ENCODE measurements around the gene TMEM138.

TMEM138 gene

DNA sequence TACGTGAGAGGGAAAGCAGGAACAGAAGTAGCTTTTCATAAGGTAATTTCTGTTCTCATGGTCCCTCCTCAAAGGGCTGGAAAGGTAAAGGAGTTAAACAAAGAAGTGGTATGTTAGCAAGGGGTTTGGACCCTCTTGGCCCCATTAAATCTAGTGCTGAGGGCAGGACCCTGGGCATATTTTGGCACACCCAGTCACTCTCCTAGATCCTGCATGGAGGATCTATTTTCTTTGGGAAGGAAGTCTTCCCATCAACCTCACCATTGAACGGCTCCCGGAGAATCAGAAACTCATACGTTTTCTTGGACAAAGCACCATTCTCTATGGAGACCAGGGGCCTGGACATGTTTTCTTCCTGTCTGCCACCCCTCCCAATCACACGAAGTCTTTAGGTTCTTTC, 41.9 kb downstream of the TMEM138 start:
- Histone ChIP-seq H3K4me1 (ENCODE audit: low read length) (no peaks in the 10 kb centered on the region), H3K9ac (ENCODE audit: low read length) (no peak overlapping the region), H3K79me2 (ENCODE audit: low read length) (peaks cover 4% of the 10 kb centered on the region; the same call in 1 of the 2 replicates), H2AFZ (ENCODE audit: low read depth, low read length) (no peak overlapping the region), H3K4me2 (ENCODE audit: low read length) (no peak overlapping the region), H3K27ac (ENCODE audit: low read length) (no peak overlapping the region), H3K9me3 (ENCODE audit: insufficient read depth, low read length) (no peaks in the 10 kb centered on the region), H3K27me3 (ENCODE audit: low read depth, low read length) (no peaks in the 10 kb centered on the region), H3K4me3 (ENCODE audit: low read length) (no peak overlapping the region), H4K20me1 (ENCODE audit: insufficient read depth, low read length) (0 out of 2 replicates have a peak, but pooled peaks cover 3% of the 10 kb centered on the region), H3K36me3 (replicated peaks; ENCODE audit: low read depth, low read length) (peaks cover 84% of the 10 kb centered on the region)
- no peak for TF ChIP-seq EZH2phosphoT487 (IDR thresholded peaks at IDR 0.05; ENCODE audit: low read depth)
- TF ChIP-seq, protein P1, sequence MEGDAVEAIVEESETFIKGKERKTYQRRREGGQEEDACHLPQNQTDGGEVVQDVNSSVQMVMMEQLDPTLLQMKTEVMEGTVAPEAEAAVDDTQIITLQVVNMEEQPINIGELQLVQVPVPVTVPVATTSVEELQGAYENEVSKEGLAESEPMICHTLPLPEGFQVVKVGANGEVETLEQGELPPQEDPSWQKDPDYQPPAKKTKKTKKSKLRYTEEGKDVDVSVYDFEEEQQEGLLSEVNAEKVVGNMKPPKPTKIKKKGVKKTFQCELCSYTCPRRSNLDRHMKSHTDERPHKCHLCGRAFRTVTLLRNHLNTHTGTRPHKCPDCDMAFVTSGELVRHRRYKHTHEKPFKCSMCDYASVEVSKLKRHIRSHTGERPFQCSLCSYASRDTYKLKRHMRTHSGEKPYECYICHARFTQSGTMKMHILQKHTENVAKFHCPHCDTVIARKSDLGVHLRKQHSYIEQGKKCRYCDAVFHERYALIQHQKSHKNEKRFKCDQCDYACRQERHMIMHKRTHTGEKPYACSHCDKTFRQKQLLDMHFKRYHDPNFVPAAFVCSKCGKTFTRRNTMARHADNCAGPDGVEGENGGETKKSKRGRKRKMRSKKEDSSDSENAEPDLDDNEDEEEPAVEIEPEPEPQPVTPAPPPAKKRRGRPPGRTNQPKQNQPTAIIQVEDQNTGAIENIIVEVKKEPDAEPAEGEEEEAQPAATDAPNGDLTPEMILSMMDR (IDR thresholded peaks at IDR 0.05; ENCODE audit: low read depth, low read length) = no peak

DNA sequence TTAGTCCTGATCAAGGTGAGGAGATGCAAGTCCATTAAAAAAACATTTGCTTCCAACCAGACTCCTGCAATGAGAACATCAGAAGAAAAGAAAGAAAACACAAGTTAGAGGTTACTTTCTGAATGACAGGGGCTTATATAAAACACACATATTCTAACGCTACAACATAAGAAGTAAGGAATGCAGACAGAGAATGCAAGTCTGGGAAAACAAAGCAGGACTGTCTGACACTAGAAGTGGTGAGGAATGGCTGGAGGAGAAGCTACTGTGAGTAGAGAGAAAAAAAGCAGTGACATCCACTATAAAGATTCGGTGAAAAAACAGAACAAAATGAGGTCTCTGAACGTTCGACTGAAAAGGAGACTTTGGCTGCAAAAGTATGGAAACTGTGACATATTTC, 42.5 kb downstream of the TMEM138 start:
- Histone ChIP-seq H3K4me3 (ENCODE audit: low read length) (no peak overlapping the region), H3K36me3 (replicated peaks; ENCODE audit: low read depth, low read length) (peaks cover 89% of the 10 kb centered on the region), H3K9ac (ENCODE audit: low read length) (no peak overlapping the region), H3K9me3 (ENCODE audit: insufficient read depth, low read length) (no peaks in the 10 kb centered on the region), H3K4me2 (ENCODE audit: low read length) (no peak overlapping the region), H4K20me1 (ENCODE audit: insufficient read depth, low read length) (0 out of 2 replicates have a peak, but pooled peaks cover 3% of the 10 kb centered on the region), H3K4me1 (ENCODE audit: low read length) (no peaks in the 10 kb centered on the region), H3K79me2 (ENCODE audit: low read length) (peaks cover 4% of the 10 kb centered on the region; the same call in 1 of the 2 replicates), H3K27me3 (ENCODE audit: low read depth, low read length) (no peaks in the 10 kb centered on the region), H3K27ac (ENCODE audit: low read length) (no peak overlapping the region), H2AFZ (ENCODE audit: low read depth, low read length) (no peak overlapping the region)
- TF ChIP-seq EZH2phosphoT487 (IDR thresholded peaks at IDR 0.05; ENCODE audit: low read depth) = no peak
- TF ChIP-seq, protein P1 (IDR thresholded peaks at IDR 0.05; ENCODE audit: low read depth, low read length) = no peak

DNA sequence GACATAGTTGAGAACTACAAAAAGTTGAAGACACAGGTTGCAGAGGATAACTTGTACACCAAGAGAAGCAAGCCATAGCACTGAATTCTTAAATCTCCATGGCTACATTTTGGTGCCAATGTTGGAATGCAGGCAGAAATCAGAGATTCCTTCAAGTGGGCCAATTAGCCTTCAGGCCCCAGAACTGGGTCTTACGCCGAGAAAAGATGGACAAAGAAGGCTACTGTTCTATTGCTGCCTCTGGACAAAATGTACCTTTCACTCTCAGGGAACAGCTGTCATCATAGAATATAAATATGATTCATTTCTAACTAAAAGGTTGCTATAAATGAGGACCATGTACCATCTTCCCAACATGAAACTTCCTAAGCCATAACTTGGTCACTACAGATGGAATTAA, 43.9 kb downstream of the TMEM138 start:
- Histone ChIP-seq H3K4me3 (ENCODE audit: low read length) (no peak overlapping the region), H3K9ac (ENCODE audit: low read length) (no peak overlapping the region), H3K27ac (ENCODE audit: low read length) (no peak overlapping the region), H3K9me3 (ENCODE audit: insufficient read depth, low read length) (no peaks in the 10 kb centered on the region), H4K20me1 (ENCODE audit: insufficient read depth, low read length) (0 out of 2 replicates have a peak, but pooled peaks cover 3% of the 10 kb centered on the region), H3K79me2 (ENCODE audit: low read length) (peaks cover 4% of the 10 kb centered on the region; the same call in 1 of the 2 replicates), H3K27me3 (ENCODE audit: low read depth, low read length) (no peaks in the 10 kb centered on the region), H2AFZ (ENCODE audit: low read depth, low read length) (no peak overlapping the region), H3K36me3 (replicated peaks; ENCODE audit: low read depth, low read length) (peaks cover 92% of the 10 kb centered on the region), H3K4me1 (ENCODE audit: low read length) (no peaks in the 10 kb centered on the region), H3K4me2 (ENCODE audit: low read length) (no peak overlapping the region)
- TF ChIP-seq, protein P1 (IDR thresholded peaks at IDR 0.05; ENCODE audit: low read depth, low read length) = no peak
- no peak for TF ChIP-seq EZH2phosphoT487 (IDR thresholded peaks at IDR 0.05; ENCODE audit: low read depth)

DNA sequence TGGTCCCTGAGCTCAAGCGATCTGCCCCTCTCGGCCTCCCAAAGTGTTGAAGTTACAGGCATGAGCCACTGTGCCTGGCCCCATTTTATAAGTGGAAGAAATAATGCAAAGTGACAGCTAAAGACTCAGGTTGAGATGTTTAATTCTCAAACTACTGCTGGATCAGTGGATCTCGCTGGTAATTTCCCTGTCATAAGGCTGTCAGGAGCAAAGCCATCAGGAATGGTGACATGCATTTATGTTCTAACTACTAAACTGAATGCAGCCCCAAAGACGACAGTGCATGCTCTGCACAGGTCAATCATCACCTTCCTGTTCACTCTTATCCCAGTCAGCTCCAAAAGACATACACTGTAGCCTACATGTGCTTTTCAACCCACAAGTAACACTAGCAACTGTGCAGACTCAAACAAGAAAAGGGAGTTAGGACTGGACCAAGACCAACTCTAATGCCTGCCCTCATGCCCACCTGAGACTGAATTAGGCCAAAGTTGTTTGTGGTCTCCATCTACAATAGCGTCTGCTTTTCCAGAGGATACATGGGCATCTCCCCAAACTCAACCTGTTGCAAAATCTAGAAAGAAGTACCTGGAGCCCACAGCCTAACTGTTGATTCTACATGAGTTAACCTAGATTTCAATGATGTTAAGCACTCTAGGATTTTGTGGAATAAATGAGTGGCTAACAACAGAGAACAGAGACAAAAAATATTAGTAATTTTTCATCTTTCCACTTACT, 45.0 kb downstream of the TMEM138 start:
- H4K20me1 ChIP-seq (ENCODE audit: insufficient read depth, low read length) = 0 out of 2 replicates have a peak, but pooled peaks cover 3% of the 10 kb centered on the region
- H3K4me2 ChIP-seq (ENCODE audit: low read length) = no peak overlapping the region
- H3K27me3 ChIP-seq (ENCODE audit: low read depth, low read length) = no peaks in the 10 kb centered on the region
- H3K9ac ChIP-seq (ENCODE audit: low read length) = no peak overlapping the region
- H3K9me3 ChIP-seq (ENCODE audit: insufficient read depth, low read length) = no peaks in the 10 kb centered on the region
- no peak overlapping the region for H3K4me3 ChIP-seq (ENCODE audit: low read length)
- TF ChIP-seq, protein P1 (IDR thresholded peaks at IDR 0.05; ENCODE audit: low read depth, low read length) = no peak
- TF ChIP-seq EZH2phosphoT487 (IDR thresholded peaks at IDR 0.05; ENCODE audit: low read depth) = no peak
- no peak overlapping the region for H2AFZ ChIP-seq (ENCODE audit: low read depth, low read length)
- H3K79me2 ChIP-seq (ENCODE audit: low read length) = peaks cover 4% of the 10 kb centered on the region; the same call in 1 of the 2 replicates
- H3K4me1 ChIP-seq (ENCODE audit: low read length) = no peaks in the 10 kb centered on the region
- H3K36me3 ChIP-seq (replicated peaks; ENCODE audit: low read depth, low read length) = peaks cover 93% of the 10 kb centered on the region
- H3K27ac ChIP-seq (ENCODE audit: low read length) = no peak overlapping the region
